GM12801 (cell line): ENCODE data around the gene SERPINH1.

Experiments used
- CTCF ChIP-seq: IDR thresholded peaks from one replicate; pipeline ENCODE4 v1.5.1; 2011; ENCODE audit warnings: control low read depth; ENCODE audit not compliant: insufficient read length; ENCODE audit errors: extremely low read depth

SERPINH1 gene

GRCh38 chr11:75553182-75553581 lies 8.9 kb upstream of the SERPINH1 start:
- TF ChIP-seq CTCF, result no peak

- no peak for TF ChIP-seq CTCF
These were observed 8.2 kb upstream of the SERPINH1 start for GRCh38 chr11:75553889-75554257.

GRCh38 chr11:75554258-75555022 lies 7.6 kb upstream of the SERPINH1 start:
- no peak for TF ChIP-seq CTCF

GRCh38 chr11:75555079-75555811 lies 6.8 kb upstream of the SERPINH1 start:
- no peak for TF ChIP-seq CTCF

- TF ChIP-seq CTCF, result no peak
These were observed 5.8 kb upstream of the SERPINH1 start for GRCh38 chr11:75556275-75556674.

- no peak for TF ChIP-seq CTCF
These were observed 4.2 kb upstream of the SERPINH1 start for GRCh38 chr11:75557666-75558494.
